GM23338 (cell line): ENCODE results near the gene PRKAR1A. TPM values are rescaled to one million over a fixed set of nuclear protein-coding genes. Genes with fewer than 3 reads are reported as not detected.
A peak's percentile ranks its signal among the peaks of the same experiment; 100 is the strongest.

Experiments
- ATAC-seq: fragments of 200-7000 bp; cut with Tn5 transposase; 3 replicates; pipeline ENCODE4 v1.9.1; 2020
- DNase-seq: peaks from one replicate; pipeline ENCODE4 v3.0.0-alpha.2; 2015; ENCODE audit warnings: low spot score
- H2AFZ ChIP-seq: fragments of 200-600 bp; sonication (generic); 2 replicates; pipeline ENCODE4 v1.8.0; 2016; ENCODE audit warnings: antibody characterized with exemption, mild to moderate bottlenecking, moderate library complexity
- H3F3A ChIP-seq: fragments of 200-600 bp; sonication (generic); replicated peaks from 2 replicates; pipeline ENCODE4 v1.8.0; 2017; ENCODE audit warnings: antibody characterized with exemption, mixed run types, low read depth
- H3K27ac ChIP-seq: fragments of 200-600 bp; sonication (generic); 2 replicates; pipeline ENCODE4 v1.6.1; 2016; ENCODE audit warnings: low read depth
- H3K27me3 ChIP-seq: fragments of 200-600 bp; sonication (generic); 2 replicates; pipeline ENCODE4 v1.8.0; 2016; ENCODE audit warnings: mild to moderate bottlenecking, mixed run types, moderate library complexity; ENCODE audit not compliant: insufficient read depth
- H3K36me3 ChIP-seq: fragments of 200-600 bp; sonication (generic); 2 replicates; pipeline ENCODE4 v1.8.0; 2016; ENCODE audit warnings: mild to moderate bottlenecking; ENCODE audit not compliant: insufficient read depth
- H3K4me1 ChIP-seq: fragments of 200-600 bp; sonication (generic); 2 replicates; pipeline ENCODE4 v1.8.0; 2016; ENCODE audit warnings: mild to moderate bottlenecking, moderate library complexity; ENCODE audit not compliant: insufficient read depth
- H3K4me2 ChIP-seq: fragments of 200-600 bp; sonication (generic); 2 replicates; pipeline ENCODE4 v1.7.1; 2017; ENCODE audit warnings: mixed run types
- H3K4me3 ChIP-seq: fragments of 200-600 bp; sonication (generic); 2 replicates; pipeline ENCODE4 v1.6.1; 2016; ENCODE audit warnings: mixed run types
- H3K79me2 ChIP-seq: fragments of 200-600 bp; sonication (generic); replicated peaks from 2 replicates; pipeline ENCODE4 v1.8.0; 2017; ENCODE audit warnings: mild to moderate bottlenecking; ENCODE audit not compliant: insufficient read depth
- H3K9me2 ChIP-seq: fragments of 200-600 bp; sonication (generic); 2 replicates; pipeline ENCODE4 v1.8.0; 2017; ENCODE audit not compliant: insufficient read depth
- H4K20me1 ChIP-seq: fragments of 200-600 bp; sonication (generic); replicated peaks from 2 replicates; pipeline ENCODE4 v1.8.0; 2017; ENCODE audit warnings: mild to moderate bottlenecking; ENCODE audit not compliant: insufficient read depth
- H3K27ac Mint-ChIP-seq: 2 replicates; pipeline ENCODE4 v1.8.0; 2020; ENCODE audit warnings: inconsistent platforms, mild to moderate bottlenecking, moderate library complexity, mixed read lengths
- H3K27me3 Mint-ChIP-seq: 3 replicates; pipeline ENCODE4 v1.8.0; 2022; ENCODE audit warnings: low read depth, mild to moderate bottlenecking, moderate library complexity, mixed read lengths, inconsistent platforms; ENCODE audit not compliant: insufficient read depth, poor library complexity
- H3K36me3 Mint-ChIP-seq: 3 replicates; pipeline ENCODE4 v1.8.0; 2021; ENCODE audit warnings: low read depth, mild to moderate bottlenecking, inconsistent platforms, moderate library complexity, mixed read lengths
- H3K4me1 Mint-ChIP-seq: 3 replicates; pipeline ENCODE4 v1.8.0; 2020; ENCODE audit warnings: mild to moderate bottlenecking, inconsistent platforms, mixed read lengths
- H3K4me3 Mint-ChIP-seq: 3 replicates; pipeline ENCODE4 v1.8.0; 2021; ENCODE audit warnings: moderate library complexity, mild to moderate bottlenecking, inconsistent platforms, mixed read lengths
- H3K9me3 Mint-ChIP-seq: 3 replicates; pipeline ENCODE4 v1.8.0; 2020; ENCODE audit warnings: moderate library complexity, mild to moderate bottlenecking, inconsistent platforms, mixed read lengths
- CREB1 ChIP-seq: fragments of 250-450 bp; sonication (Bioruptor Pico); IDR thresholded peaks from 2 replicates; pipeline ENCODE4 v1.5.0; 2020; ENCODE audit warnings: low read depth, mild to moderate bottlenecking, moderate library complexity
- CTCF ChIP-seq, 2 experiments: fragments of 200-600 bp in 1 of 2; sonication (generic) in 1 of 2; conservative IDR thresholded peaks; 2 replicates each; pipeline versions ENCODE4 v1.5.1 to v1.6.1; 2016 to 2017; ENCODE audit warnings: antibody characterized with exemption in 2 of 2, low read depth in 2 of 2, mild to moderate bottlenecking in 2 of 2, moderate library complexity in 1 of 2
- ETS1 ChIP-seq: IDR thresholded peaks from 2 replicates; pipeline ENCODE4 v1.6.1; 2016; ENCODE audit warnings: antibody characterized with exemption
- EZH2phosphoT487 ChIP-seq: fragments of 200-600 bp; sonication (generic); IDR thresholded peaks from one replicate; pipeline ENCODE4 v1.8.1; 2018; ENCODE audit warnings: antibody characterized with exemption; ENCODE audit not compliant: unreplicated experiment
- JUNB ChIP-seq: IDR thresholded peaks from one replicate; pipeline ENCODE4 v1.6.1; 2016; ENCODE audit warnings: antibody characterized with exemption; ENCODE audit not compliant: unreplicated experiment
- NANOG ChIP-seq: IDR thresholded peaks from 2 replicates; pipeline ENCODE4 v1.6.1; 2016; ENCODE audit warnings: antibody characterized with exemption, borderline replicate concordance
- STAT1 ChIP-seq: IDR thresholded peaks from one replicate; pipeline ENCODE4 v1.6.1; 2016; ENCODE audit warnings: antibody characterized with exemption; ENCODE audit not compliant: unreplicated experiment
- ZNF331 ChIP-seq: fragments of 250-450 bp; sonication (Bioruptor Pico); IDR thresholded peaks from 2 replicates; pipeline ENCODE4 v1.5.0; 2020; ENCODE audit warnings: low read depth, mild to moderate bottlenecking, moderate library complexity
- polyA plus RNA-seq: library from polyadenylated mRNA; unstranded; fragments of >200 nt; fragmentation: Nextera tagmentation; extraction: Ambion mirVana; gene quantifications from 2 replicates; pipeline ENCODE4 v1.2.1, GENCODE V29; 2016
- total RNA-seq: library from RNA; depleted of rRNA; stranded (reverse); fragments of >200 nt; shearing (Covaris generic); gene quantifications from 2 replicates; pipeline ENCODE4 v1.2.3, GENCODE V29; 2014
- TF ChIP-seq, protein P1 (sequence below): IDR thresholded peaks from one replicate; pipeline ENCODE4 v1.6.1; 2018; ENCODE audit warnings: antibody characterized with exemption; ENCODE audit not compliant: unreplicated experiment

Gene PRKAR1A
- total and polyA plus RNA-seq, 2 experiments from 2014 or later, result 90.1 to 100 TPM

DNA sequence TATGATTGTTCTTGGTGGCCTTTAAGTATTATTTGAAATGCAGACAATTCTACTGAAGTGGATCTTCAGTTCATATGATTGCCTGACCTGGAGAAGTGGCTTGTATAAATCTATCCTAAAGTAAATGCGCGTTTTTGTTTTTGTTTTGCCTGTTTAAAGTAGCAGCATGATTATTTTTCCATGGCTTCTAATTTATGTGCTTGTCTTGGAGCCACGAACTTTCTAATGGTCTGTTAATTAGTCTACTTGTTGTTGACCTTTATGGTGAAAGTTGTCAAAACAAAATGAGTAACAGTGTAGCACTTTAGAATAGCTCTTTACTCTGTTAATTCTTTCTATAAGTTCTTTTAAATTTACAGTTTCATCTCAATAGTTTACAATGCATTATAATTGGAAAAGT lies 1.7 kb downstream of the PRKAR1A start (continued):
- TF ChIP-seq JUNB, result no peak

- ATAC-seq, result no peak
- peaks cover 18% of the 10 kb centered on the region for H4K20me1 ChIP-seq
- H3K79me2 ChIP-seq, result peaks cover 74% of the 10 kb centered on the region
- peak overlapping the region; percentile 14; the same call in 1 of the 2 replicates for H3K27ac Mint-ChIP-seq
- peak overlapping the region; percentile 97 for H3K4me3 Mint-ChIP-seq
- no peak overlapping the region for H3K27ac ChIP-seq
- H3K4me3 ChIP-seq, result peak overlapping the region; percentile 91
- peaks cover 27% of the 10 kb centered on the region for H3K9me3 Mint-ChIP-seq
- peak overlapping the region; percentile 93 for H3K4me2 ChIP-seq
- TF ChIP-seq, protein P1, sequence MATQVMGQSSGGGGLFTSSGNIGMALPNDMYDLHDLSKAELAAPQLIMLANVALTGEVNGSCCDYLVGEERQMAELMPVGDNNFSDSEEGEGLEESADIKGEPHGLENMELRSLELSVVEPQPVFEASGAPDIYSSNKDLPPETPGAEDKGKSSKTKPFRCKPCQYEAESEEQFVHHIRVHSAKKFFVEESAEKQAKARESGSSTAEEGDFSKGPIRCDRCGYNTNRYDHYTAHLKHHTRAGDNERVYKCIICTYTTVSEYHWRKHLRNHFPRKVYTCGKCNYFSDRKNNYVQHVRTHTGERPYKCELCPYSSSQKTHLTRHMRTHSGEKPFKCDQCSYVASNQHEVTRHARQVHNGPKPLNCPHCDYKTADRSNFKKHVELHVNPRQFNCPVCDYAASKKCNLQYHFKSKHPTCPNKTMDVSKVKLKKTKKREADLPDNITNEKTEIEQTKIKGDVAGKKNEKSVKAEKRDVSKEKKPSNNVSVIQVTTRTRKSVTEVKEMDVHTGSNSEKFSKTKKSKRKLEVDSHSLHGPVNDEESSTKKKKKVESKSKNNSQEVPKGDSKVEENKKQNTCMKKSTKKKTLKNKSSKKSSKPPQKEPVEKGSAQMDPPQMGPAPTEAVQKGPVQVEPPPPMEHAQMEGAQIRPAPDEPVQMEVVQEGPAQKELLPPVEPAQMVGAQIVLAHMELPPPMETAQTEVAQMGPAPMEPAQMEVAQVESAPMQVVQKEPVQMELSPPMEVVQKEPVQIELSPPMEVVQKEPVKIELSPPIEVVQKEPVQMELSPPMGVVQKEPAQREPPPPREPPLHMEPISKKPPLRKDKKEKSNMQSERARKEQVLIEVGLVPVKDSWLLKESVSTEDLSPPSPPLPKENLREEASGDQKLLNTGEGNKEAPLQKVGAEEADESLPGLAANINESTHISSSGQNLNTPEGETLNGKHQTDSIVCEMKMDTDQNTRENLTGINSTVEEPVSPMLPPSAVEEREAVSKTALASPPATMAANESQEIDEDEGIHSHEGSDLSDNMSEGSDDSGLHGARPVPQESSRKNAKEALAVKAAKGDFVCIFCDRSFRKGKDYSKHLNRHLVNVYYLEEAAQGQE, result no peak
- TF ChIP-seq EZH2phosphoT487, result no peak
- TF ChIP-seq ETS1, result no peak
- no peak for DNase-seq
- H2AFZ ChIP-seq, result no peak overlapping the region
- H3K4me1 Mint-ChIP-seq, result peaks cover 27% of the 10 kb centered on the region
- peaks cover 21% of the 10 kb centered on the region for H3K4me1 ChIP-seq
- H3K27me3 ChIP-seq, result no peaks in the 10 kb centered on the region
- H3F3A ChIP-seq, result 0 out of 2 replicates have a peak, but pooled peaks cover 3% of the 10 kb centered on the region
- no peaks in the 10 kb centered on the region for H3K9me2 ChIP-seq
- peaks cover 8% of the 10 kb centered on the region for H3K27me3 Mint-ChIP-seq
- peaks cover 38% of the 10 kb centered on the region; the same call in 1 of the 2 replicates for H3K36me3 ChIP-seq
- peaks cover 52% of the 10 kb centered on the region for H3K36me3 Mint-ChIP-seq
Measured at GRCh38 chr17:68514831-68515635, 2.8 kb downstream of the PRKAR1A start.

DNA sequence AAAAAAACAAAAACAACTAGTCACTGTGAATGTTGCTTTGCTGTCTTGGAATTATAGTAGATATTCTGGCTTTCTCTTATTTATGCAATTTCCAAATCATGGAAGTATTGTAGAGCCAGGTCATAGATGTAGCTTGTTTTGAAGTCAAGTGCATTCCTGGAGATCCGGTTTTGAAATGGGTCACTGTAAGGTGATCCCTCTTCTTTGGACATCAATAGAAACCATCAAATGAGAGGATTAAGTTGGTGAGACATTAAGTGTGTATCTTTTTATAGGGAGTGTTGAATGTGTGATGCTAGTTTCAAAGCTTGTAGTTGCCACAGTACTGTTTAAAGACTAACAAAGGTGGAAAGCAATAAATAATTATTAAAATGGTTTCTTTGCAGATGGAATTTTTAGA lies 4.5 kb downstream of the PRKAR1A start:
- Mint-ChIP-seq H3K9me3 (peaks cover 27% of the 10 kb centered on the region), H3K36me3 (peaks cover 56% of the 10 kb centered on the region), H3K4me1 (peaks cover 22% of the 10 kb centered on the region), H3K27ac (no peak overlapping the region), H3K27me3 (peaks cover 5% of the 10 kb centered on the region), H3K4me3 (no peak overlapping the region)
- no peaks in the 10 kb centered on the region for H3F3A ChIP-seq
- peaks cover 18% of the 10 kb centered on the region for H4K20me1 ChIP-seq
- no peak overlapping the region for H3K4me3 ChIP-seq
- peaks cover 14% of the 10 kb centered on the region for H3K4me1 ChIP-seq
- no peak overlapping the region for H2AFZ ChIP-seq
- no peaks in the 10 kb centered on the region for H3K27me3 ChIP-seq
- no peaks in the 10 kb centered on the region for H3K9me2 ChIP-seq
- DNase-seq (no peak), ATAC-seq (no peak)
- H3K27ac ChIP-seq, result no peak overlapping the region
- peaks cover 38% of the 10 kb centered on the region; the same call in 1 of the 2 replicates for H3K36me3 ChIP-seq
- no peak overlapping the region for H3K4me2 ChIP-seq
- H3K79me2 ChIP-seq, result peaks cover 91% of the 10 kb centered on the region
- no peak for TF ChIP-seq STAT1
- TF ChIP-seq, protein P1, result no peak
- TF ChIP-seq EZH2phosphoT487, result no peak
- no peak for TF ChIP-seq NANOG
- no peak for TF ChIP-seq CTCF (conservative IDR thresholded peaks at IDR 0.05; ENCODE audit: low read depth in 2 of 2)
- TF ChIP-seq ETS1, result no peak
- TF ChIP-seq ZNF331 (CRISPR knock-in tag), result no peak
- no peak for TF ChIP-seq CREB1 (CRISPR knock-in tag)
- no peak for TF ChIP-seq JUNB
